Activated effector memory CD4-positive, alpha-beta T cell treated with anti-CD3 and anti-CD28 coated beads, Interleukin-2, amount 50 U/mL, for 16 hours (primary cell): ENCODE data around the gene TAF4.

ENCODE experiments used
- DNase-seq: peaks from one replicate; pipeline ENCODE4 v3.0.0-alpha.2; 2020

Gene TAF4

GRCh38 chr20:62043131-62043914 is 22.4 kb downstream of the TAF4 start:
- DNase-seq = no peak

DNA sequence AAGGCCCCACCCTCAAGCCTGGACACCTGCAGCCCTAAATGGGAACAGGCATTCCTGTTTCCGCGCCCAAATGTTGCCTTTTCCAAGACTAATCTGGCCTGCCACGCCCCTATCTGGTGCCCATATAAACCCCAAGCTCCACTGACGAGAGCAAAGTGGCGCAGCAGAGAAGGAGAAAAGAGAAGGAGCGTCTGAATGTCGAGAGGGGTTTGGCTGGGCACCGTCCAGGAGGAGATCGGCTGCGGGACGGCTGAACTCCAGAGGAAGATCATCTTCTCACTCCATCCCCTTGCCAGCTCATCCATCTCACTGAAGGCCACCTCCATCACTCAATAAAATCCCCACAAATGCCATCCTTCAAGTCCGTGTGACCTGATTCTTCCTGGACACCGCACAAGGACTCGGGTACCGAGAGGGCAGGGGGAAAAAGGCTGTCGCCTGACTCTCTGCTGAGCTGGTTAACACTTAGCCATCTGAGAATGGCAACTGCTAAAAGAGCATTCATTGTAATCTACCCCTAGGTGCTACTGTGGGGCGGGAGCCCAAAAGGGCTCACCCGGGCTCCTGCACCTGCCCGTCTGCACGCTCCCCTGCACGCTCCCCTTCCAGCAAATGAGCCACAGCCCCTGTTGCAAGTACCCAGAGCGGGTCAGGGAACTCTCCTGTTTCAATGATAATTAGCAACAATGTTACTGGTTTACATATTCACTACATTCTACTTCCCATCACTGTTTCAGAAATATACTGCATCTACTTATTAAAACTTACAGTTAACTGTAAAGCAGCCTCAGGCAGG is 23.5 kb downstream of the TAF4 start:
- no peak for DNase-seq

GRCh38 chr20:62040933-62041332 is 24.7 kb downstream of the TAF4 start:
- DNase-seq = no peak

DNA sequence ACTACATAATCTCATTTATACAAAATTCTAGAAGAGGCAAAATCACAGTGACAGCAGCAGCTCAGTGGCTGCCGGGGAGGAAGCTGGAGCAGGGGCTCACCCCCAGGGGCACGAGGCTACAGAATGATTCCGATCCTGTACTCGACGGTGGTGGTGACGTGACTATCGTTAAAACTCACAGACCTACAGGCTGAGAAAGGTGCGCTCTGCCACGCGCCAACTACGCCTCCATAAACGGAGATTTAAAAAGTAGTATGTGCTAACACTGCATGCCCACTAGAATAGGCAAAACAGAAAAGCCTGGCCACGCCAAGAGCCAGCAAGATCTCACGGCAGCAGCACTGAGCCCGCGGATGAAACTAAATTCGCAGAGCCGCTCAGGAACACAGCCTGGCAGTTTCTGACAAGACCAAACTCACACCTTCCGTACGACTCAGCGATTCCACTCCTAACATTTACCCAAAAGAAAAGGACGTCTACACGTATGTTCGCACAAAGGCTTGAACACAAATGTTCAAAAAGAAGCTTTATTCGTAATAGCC is 25.2 kb downstream of the TAF4 start:
- no peak for DNase-seq

DNA sequence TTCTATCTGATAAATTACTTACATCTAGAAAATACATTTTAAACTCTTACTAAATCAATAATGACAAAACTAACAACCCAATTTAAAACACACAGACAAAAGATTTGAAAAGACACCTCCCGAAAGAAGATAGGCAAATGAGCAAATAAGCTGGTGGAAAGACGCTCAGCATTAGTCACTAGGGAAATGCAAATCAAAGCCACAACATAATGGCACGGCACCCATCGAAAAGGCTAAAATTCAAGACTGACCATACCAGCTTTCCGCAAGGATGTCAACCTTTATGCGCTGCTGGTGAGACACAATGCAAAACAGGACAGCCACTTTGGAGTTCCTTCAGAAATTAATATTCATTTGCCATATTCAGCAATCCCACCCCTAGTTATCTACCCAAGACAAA is 25.9 kb downstream of the TAF4 start:
- DNase-seq = no peak

GRCh38 chr20:62032609-62033368 is 32.9 kb downstream of the TAF4 start:
- no peak for DNase-seq

DNA sequence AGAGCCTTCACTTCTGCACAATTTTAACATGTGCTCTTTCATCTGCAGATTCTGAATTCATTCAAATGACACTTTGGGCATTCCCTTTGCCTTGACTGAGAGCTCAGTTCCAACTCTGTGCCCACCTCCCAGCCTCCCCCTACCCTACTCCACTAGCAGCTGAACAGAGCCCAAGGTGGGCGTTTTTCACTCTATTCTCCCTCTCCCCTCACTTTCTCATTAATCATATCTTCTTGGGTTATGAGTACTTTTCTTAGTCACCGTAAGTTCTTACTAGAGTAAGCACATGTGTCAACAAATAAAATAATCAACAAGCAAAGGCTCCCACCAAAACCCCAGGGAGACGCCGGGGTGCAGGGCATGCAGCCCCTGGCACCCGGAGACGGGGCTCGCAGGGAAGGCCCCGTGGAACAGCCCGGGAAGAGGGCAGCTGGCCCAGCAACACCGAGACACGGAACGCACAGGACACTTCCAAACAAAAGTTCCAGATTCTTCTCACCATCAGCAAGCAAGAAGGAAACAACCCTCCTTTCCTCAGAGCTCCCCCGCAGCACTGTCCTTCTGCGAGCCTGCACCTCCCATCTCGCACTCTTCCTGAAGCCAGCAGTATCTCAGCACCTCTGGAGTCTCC is 34.1 kb downstream of the TAF4 start:
- no peak for DNase-seq

DNA sequence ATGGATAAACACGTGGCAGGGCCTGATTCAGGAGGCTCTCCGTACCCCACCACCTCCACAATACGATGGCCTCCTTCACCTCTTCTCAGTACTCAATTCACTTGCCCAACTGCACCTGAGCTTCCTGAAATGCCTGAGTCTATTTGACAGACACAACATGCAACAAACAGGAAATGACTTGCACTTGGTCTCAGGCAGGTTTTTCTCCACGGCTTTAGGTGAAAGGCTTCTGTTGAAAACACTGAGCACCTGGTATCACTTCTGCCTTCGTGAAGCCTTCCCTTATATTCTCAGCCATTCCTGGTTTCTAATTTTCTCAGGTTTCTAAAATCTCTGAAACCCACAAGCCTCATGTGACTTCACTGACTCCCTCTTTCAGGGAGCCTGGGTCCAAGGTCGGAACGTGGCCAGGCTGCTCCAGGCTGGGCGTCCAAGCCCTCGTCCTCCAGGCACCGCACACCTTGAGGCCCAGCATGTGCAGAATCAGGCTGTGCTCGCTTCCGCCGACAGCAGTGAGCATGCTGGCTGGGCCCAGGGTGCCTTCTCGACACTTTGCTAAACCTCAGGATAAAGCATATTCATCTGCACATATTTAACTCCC is 34.7 kb downstream of the TAF4 start:
- DNase-seq = no peak

- DNase-seq = no peak
These were observed 35.3 kb downstream of the TAF4 start for GRCh38 chr20:62030357-62030756.

GRCh38 chr20:62029949-62030348 is 35.7 kb downstream of the TAF4 start:
- no peak for DNase-seq

DNA sequence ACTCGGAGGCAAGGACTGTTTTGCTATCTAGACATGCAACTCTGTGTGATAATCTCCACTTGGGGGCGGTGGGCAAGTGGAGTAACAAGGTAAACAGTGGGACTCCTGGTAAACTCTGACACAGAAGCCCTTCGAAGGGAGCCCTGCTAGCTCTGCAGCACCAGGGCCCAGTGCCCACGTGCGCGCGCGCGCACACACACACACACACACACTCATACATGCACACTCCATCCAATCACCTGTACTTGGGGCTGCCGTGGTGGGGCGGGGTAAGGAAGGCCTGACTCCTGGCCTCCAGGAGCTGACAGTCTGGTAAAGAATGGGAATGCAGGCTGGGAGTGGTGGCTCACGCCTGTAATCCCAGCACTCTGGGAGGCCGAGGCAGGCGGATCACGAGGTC is 36.4 kb downstream of the TAF4 start:
- DNase-seq = no peak

- DNase-seq = no peak
These were observed 37.3 kb downstream of the TAF4 start for GRCh38 chr20:62028384-62028783.

DNA sequence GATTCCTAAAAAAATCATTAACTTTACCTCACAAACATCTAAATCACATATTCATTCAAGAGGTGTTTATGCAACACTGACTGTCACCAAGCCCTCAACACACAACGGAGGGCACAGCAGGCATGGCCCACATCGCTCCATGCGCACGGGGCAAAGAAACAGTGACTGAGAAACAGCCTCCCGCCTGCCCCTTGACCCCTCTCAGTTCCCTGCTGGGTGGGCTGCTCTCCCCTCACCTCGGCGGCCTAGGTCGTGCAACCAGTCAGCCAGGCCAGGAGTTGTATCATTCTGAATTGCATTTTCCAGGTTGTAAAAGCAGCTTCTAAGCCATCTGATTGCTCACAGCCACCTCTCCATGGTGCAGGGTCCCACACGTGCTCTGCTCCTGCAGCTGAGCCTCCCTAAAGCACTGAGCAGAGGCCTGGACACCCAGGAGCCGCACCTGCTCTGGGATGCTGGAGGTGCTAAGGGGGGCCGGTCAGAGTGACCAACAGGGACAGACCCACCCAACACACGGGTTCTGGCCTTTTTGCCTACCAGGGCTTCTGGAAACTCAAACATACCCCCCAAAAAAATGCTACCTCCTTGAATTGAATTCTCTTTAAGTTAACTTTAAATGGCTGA is 37.9 kb downstream of the TAF4 start:
- DNase-seq = no peak

GRCh38 chr20:62027116-62027515 is 38.6 kb downstream of the TAF4 start:
- DNase-seq = no peak

DNA sequence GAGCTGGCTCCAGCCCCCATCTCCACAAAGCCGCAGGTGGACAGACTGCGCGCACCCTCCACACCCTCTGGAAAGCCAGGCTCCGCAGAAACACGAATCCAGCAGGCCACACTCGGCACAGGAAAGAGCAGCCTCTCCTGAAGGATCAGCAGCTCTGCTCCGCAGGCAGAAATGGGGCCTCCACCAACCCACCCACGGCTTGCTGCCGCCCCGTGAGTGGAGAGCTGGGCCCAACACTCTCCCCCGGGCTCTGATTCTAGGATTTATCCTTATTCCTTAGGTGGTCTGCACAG is 39.2 kb downstream of the TAF4 start:
- DNase-seq = no peak

GRCh38 chr20:62025832-62026563 is 39.7 kb downstream of the TAF4 start:
- DNase-seq = no peak

DNA sequence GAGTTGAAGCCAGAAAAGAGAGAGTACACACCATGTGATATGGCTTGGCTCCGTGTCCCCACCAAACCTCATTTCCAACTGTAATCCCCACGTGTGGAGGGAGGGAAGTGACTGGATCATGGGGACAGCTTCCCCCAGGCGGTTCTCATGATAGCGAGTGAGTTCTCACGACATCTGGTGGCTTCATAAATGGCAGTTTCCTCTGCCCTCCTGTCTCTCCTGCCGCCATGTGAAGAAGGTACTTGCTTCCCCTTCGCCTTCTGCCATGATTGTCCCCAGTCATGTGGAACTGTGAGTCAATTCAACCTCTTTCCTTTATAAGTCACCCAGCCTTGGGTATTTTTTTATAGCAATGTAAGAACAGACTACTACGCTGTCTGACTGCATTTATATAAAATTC is 40.3 kb downstream of the TAF4 start:
- DNase-seq = no peak

- DNase-seq = no peak
These were observed 41.7 kb downstream of the TAF4 start for GRCh38 chr20:62023935-62024334.

GRCh38 chr20:62022575-62023139 is 43.0 kb downstream of the TAF4 start:
- DNase-seq = no peak

DNA sequence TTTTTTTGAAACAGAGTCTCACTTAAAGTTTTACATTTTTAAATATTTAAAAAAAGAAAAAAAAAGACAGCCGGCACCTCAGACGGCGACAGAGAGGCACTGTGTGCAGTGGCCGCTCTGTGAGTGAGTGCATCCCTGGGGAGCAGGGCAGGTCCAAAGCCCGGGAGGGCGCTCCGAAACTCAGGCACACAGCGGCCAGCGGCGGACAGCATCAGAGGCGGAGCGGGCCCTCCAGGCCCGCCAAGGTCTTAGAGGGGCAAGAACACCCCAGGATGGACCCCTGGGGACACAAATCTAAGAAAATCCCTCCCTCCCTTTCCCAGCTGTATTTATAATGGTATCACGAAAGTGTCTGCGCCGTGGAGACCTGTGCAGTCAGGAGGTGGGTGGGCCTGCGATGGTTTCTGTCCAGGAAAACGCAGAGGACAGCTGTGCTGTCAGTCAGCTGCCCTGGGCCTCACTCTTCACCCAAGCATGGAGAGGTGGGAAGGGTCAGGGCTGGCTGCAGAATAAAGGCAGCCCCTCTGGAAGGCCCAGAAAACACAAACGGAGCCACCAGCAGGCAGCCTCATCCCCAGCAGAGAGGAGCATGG is 43.8 kb downstream of the TAF4 start:
- no peak for DNase-seq
